GM23338 (cell line): ENCODE measurements around the gene AP1G1. TPM values are rescaled to one million over a fixed set of nuclear protein-coding genes. Genes with fewer than 3 reads are reported as not detected.

Source experiments
- ATAC-seq: fragments of 200-7000 bp; cut with Tn5 transposase; 3 replicates; pipeline ENCODE4 v1.9.1; 2020
- DNase-seq: peaks from one replicate; pipeline ENCODE4 v3.0.0-alpha.2; 2015; ENCODE audit warnings: low spot score
- H2AFZ ChIP-seq: fragments of 200-600 bp; sonication (generic); 2 replicates; pipeline ENCODE4 v1.8.0; 2016; ENCODE audit warnings: antibody characterized with exemption, mild to moderate bottlenecking, moderate library complexity
- H3F3A ChIP-seq: fragments of 200-600 bp; sonication (generic); replicated peaks from 2 replicates; pipeline ENCODE4 v1.8.0; 2017; ENCODE audit warnings: antibody characterized with exemption, mixed run types, low read depth
- H3K27ac ChIP-seq: fragments of 200-600 bp; sonication (generic); 2 replicates; pipeline ENCODE4 v1.6.1; 2016; ENCODE audit warnings: low read depth
- H3K27me3 ChIP-seq: fragments of 200-600 bp; sonication (generic); 2 replicates; pipeline ENCODE4 v1.8.0; 2016; ENCODE audit warnings: mild to moderate bottlenecking, mixed run types, moderate library complexity; ENCODE audit not compliant: insufficient read depth
- H3K36me3 ChIP-seq: fragments of 200-600 bp; sonication (generic); 2 replicates; pipeline ENCODE4 v1.8.0; 2016; ENCODE audit warnings: mild to moderate bottlenecking; ENCODE audit not compliant: insufficient read depth
- H3K4me1 ChIP-seq: fragments of 200-600 bp; sonication (generic); 2 replicates; pipeline ENCODE4 v1.8.0; 2016; ENCODE audit warnings: mild to moderate bottlenecking, moderate library complexity; ENCODE audit not compliant: insufficient read depth
- H3K4me2 ChIP-seq: fragments of 200-600 bp; sonication (generic); 2 replicates; pipeline ENCODE4 v1.7.1; 2017; ENCODE audit warnings: mixed run types
- H3K4me3 ChIP-seq: fragments of 200-600 bp; sonication (generic); 2 replicates; pipeline ENCODE4 v1.6.1; 2016; ENCODE audit warnings: mixed run types
- H3K79me2 ChIP-seq: fragments of 200-600 bp; sonication (generic); replicated peaks from 2 replicates; pipeline ENCODE4 v1.8.0; 2017; ENCODE audit warnings: mild to moderate bottlenecking; ENCODE audit not compliant: insufficient read depth
- H3K9me2 ChIP-seq: fragments of 200-600 bp; sonication (generic); 2 replicates; pipeline ENCODE4 v1.8.0; 2017; ENCODE audit not compliant: insufficient read depth
- H4K20me1 ChIP-seq: fragments of 200-600 bp; sonication (generic); replicated peaks from 2 replicates; pipeline ENCODE4 v1.8.0; 2017; ENCODE audit warnings: mild to moderate bottlenecking; ENCODE audit not compliant: insufficient read depth
- H3K27ac Mint-ChIP-seq: 2 replicates; pipeline ENCODE4 v1.8.0; 2020; ENCODE audit warnings: inconsistent platforms, mild to moderate bottlenecking, moderate library complexity, mixed read lengths
- H3K27me3 Mint-ChIP-seq: 3 replicates; pipeline ENCODE4 v1.8.0; 2022; ENCODE audit warnings: low read depth, mild to moderate bottlenecking, moderate library complexity, mixed read lengths, inconsistent platforms; ENCODE audit not compliant: insufficient read depth, poor library complexity
- H3K36me3 Mint-ChIP-seq: 3 replicates; pipeline ENCODE4 v1.8.0; 2021; ENCODE audit warnings: low read depth, mild to moderate bottlenecking, inconsistent platforms, moderate library complexity, mixed read lengths
- H3K4me1 Mint-ChIP-seq: 3 replicates; pipeline ENCODE4 v1.8.0; 2020; ENCODE audit warnings: mild to moderate bottlenecking, inconsistent platforms, mixed read lengths
- H3K4me3 Mint-ChIP-seq: 3 replicates; pipeline ENCODE4 v1.8.0; 2021; ENCODE audit warnings: moderate library complexity, mild to moderate bottlenecking, inconsistent platforms, mixed read lengths
- H3K9me3 Mint-ChIP-seq: 3 replicates; pipeline ENCODE4 v1.8.0; 2020; ENCODE audit warnings: moderate library complexity, mild to moderate bottlenecking, inconsistent platforms, mixed read lengths
- CREB1 ChIP-seq: fragments of 250-450 bp; sonication (Bioruptor Pico); IDR thresholded peaks from 2 replicates; pipeline ENCODE4 v1.5.0; 2020; ENCODE audit warnings: low read depth, mild to moderate bottlenecking, moderate library complexity
- CTCF ChIP-seq, 2 experiments: fragments of 200-600 bp in 1 of 2; sonication (generic) in 1 of 2; conservative IDR thresholded peaks; 2 replicates each; pipeline versions ENCODE4 v1.5.1 to v1.6.1; 2016 to 2017; ENCODE audit warnings: antibody characterized with exemption in 2 of 2, low read depth in 2 of 2, mild to moderate bottlenecking in 2 of 2, moderate library complexity in 1 of 2
- ETS1 ChIP-seq: IDR thresholded peaks from 2 replicates; pipeline ENCODE4 v1.6.1; 2016; ENCODE audit warnings: antibody characterized with exemption
- EZH2 ChIP-seq: fragments of 200-600 bp; sonication (generic); IDR thresholded peaks from one replicate; pipeline ENCODE4 v1.8.0; 2017; ENCODE audit warnings: antibody characterized with exemption, mild to moderate bottlenecking, low read depth; ENCODE audit not compliant: unreplicated experiment
- EZH2phosphoT487 ChIP-seq: fragments of 200-600 bp; sonication (generic); IDR thresholded peaks from one replicate; pipeline ENCODE4 v1.8.1; 2018; ENCODE audit warnings: antibody characterized with exemption; ENCODE audit not compliant: unreplicated experiment
- JUNB ChIP-seq: IDR thresholded peaks from one replicate; pipeline ENCODE4 v1.6.1; 2016; ENCODE audit warnings: antibody characterized with exemption; ENCODE audit not compliant: unreplicated experiment
- NANOG ChIP-seq: IDR thresholded peaks from 2 replicates; pipeline ENCODE4 v1.6.1; 2016; ENCODE audit warnings: antibody characterized with exemption, borderline replicate concordance
- POLR2AphosphoS5 ChIP-seq: IDR thresholded peaks from 2 replicates; pipeline ENCODE4 v1.6.1; 2016; ENCODE audit warnings: antibody characterized with exemption, low read depth
- REST ChIP-seq: IDR thresholded peaks from one replicate; pipeline ENCODE4 v1.6.1; 2018; ENCODE audit warnings: antibody characterized with exemption; ENCODE audit not compliant: unreplicated experiment
- STAT1 ChIP-seq: IDR thresholded peaks from one replicate; pipeline ENCODE4 v1.6.1; 2016; ENCODE audit warnings: antibody characterized with exemption; ENCODE audit not compliant: unreplicated experiment
- ZNF114 ChIP-seq: fragments of 250-450 bp; sonication (Bioruptor Pico); IDR thresholded peaks from 2 replicates; pipeline ENCODE4 v1.5.0; 2020; ENCODE audit warnings: mild to moderate bottlenecking, moderate library complexity
- ZNF331 ChIP-seq: fragments of 250-450 bp; sonication (Bioruptor Pico); IDR thresholded peaks from 2 replicates; pipeline ENCODE4 v1.5.0; 2020; ENCODE audit warnings: low read depth, mild to moderate bottlenecking, moderate library complexity
- ZNF462 ChIP-seq: fragments of 250-450 bp; sonication (Bioruptor Pico); IDR thresholded peaks from 2 replicates; pipeline ENCODE4 v1.5.0; 2020; ENCODE audit warnings: mild to moderate bottlenecking, moderate library complexity
- polyA plus RNA-seq: library from polyadenylated mRNA; unstranded; fragments of >200 nt; fragmentation: Nextera tagmentation; extraction: Ambion mirVana; gene quantifications from 2 replicates; pipeline ENCODE4 v1.2.1, GENCODE V29; 2016
- total RNA-seq: library from RNA; depleted of rRNA; stranded (reverse); fragments of >200 nt; shearing (Covaris generic); gene quantifications from 2 replicates; pipeline ENCODE4 v1.2.3, GENCODE V29; 2014

The AP1G1 gene
- total and polyA plus RNA-seq, 2 experiments from 2014 or later: 16.3 to 73.3 TPM

- peak overlapping the region; percentile 7; the same call in 1 of the 2 replicates for H3K4me3 ChIP-seq
- H3K4me1 ChIP-seq: peaks cover 61% of the 10 kb centered on the region
- ATAC-seq (peak; percentile 52), DNase-seq (peak; percentile 51)
- peaks cover 1% of the 10 kb centered on the region; the same call in 1 of the 2 replicates for H4K20me1 ChIP-seq
- no peaks in the 10 kb centered on the region for H3K9me3 Mint-ChIP-seq
- no peaks in the 10 kb centered on the region; the same call in 1 of the 2 replicates for H3F3A ChIP-seq
- peak overlapping the region; percentile 88 for H3K27ac Mint-ChIP-seq
- no peaks in the 10 kb centered on the region for H3K36me3 ChIP-seq
- H3K27me3 ChIP-seq: no peaks in the 10 kb centered on the region
- H3K9me2 ChIP-seq: no peaks in the 10 kb centered on the region
- peak overlapping the region; percentile 24; the same call in 2 of the 3 replicates for H3K4me3 Mint-ChIP-seq
- H3K79me2 ChIP-seq: peaks cover 63% of the 10 kb centered on the region
- no peak overlapping the region for H2AFZ ChIP-seq
- peaks cover 2% of the 10 kb centered on the region for H3K27me3 Mint-ChIP-seq
- H3K36me3 Mint-ChIP-seq: peaks cover 7% of the 10 kb centered on the region; the same call in 2 of the 3 replicates
- TF ChIP-seq CTCF (conservative IDR thresholded peaks at IDR 0.05; ENCODE audit: low read depth in 2 of 2) (no peak), STAT1 (no peak), ZNF114 (no peak), CREB1 (CRISPR knock-in tag) (no peak), EZH2 (no peak), NANOG (no peak), EZH2phosphoT487 (no peak), POLR2AphosphoS5 (no peak), ETS1 (no peak), ZNF462 (CRISPR knock-in tag) (no peak), ZNF331 (CRISPR knock-in tag) (no peak), REST (no peak), JUNB (no peak)
- peak overlapping the region; percentile 48 for H3K4me2 ChIP-seq
- H3K4me1 Mint-ChIP-seq: peaks cover 65% of the 10 kb centered on the region
- peak overlapping the region; percentile 27 for H3K27ac ChIP-seq
Measured at GRCh38 chr16:71711789-71712188, 96.8 kb downstream of the AP1G1 start.
